Measurements from ENCODE around the gene AFF2. TPM values are rescaled to one million over a fixed set of nuclear protein-coding genes. Genes with fewer than 3 reads are reported as not detected.

The AFF2 gene
- polyA plus RNA-seq, 10 donors, result 1.2 to 3.5 (median 1.6) TPM

DNA sequence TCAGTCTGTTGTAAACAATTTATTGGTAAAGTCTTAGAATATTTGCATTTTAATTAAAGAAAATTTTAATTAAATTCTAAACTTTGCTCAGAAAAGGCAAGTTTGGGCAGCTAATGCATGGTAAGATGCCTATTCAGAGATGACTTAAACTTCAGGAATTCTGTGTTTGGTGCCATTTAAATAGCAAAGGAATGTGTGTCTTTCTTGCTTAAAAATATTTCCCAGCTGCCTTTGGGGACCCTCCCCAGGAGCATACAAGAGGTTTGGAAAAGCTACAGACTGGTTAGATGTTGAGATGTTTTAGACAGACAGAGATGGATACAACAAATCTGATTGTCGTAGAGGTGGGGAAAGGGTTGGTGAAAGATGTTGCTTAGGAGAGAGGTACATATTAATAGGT lies 36.5 kb downstream of the AFF2 start:
- peak in 1 of 3 donors; percentile 6 for DNase-seq

DNA sequence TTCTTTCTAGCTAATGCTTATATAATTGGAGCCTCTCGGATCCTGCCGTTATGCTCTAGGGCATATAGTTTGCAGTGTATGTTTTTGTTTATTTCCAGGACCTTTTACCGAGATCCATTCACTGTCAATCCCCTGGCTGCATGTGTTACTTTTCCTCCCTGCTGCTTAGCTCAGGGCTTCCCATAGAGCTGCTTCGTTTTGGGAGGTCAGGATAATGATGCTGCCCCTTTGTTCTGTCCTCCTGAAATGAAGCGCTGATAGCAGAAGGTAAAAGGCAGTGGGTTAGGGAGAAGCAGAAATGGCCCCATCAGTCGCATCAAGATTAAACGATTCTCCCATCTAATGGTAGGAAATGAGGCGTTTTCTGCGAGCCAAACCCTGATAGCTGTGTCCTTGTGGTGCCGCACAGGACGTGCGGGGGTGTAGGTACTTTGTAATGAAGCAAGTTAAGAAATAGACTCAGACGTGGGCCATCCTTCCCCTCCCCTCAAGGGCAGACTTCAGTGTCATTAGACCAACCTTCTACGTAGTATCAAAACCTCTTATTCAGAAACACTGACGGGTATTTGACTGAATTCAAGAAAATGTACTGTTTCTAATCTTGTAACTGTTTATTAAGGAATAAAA lies 37.3 kb downstream of the AFF2 start:
- no peak for DNase-seq

DNA sequence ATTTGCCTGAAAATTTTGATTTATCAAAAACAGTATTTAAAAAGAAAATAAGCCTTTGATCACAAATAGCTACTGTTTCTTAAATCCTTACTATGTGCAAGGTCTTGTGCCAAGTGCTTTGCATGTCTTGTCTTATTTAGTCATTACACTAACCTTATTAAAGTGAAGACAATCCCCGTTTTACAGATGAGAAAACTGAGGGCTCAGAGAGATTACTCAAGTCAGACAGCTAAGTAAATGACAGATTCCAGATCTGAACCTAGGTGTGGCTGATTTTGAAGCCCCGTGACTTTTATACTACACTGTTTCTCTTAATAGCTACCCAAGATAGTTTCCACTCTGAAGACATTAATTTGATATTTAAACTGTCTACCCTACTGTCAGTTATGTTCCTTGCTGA lies 38.2 kb downstream of the AFF2 start:
- DNase-seq, result no peak

DNA sequence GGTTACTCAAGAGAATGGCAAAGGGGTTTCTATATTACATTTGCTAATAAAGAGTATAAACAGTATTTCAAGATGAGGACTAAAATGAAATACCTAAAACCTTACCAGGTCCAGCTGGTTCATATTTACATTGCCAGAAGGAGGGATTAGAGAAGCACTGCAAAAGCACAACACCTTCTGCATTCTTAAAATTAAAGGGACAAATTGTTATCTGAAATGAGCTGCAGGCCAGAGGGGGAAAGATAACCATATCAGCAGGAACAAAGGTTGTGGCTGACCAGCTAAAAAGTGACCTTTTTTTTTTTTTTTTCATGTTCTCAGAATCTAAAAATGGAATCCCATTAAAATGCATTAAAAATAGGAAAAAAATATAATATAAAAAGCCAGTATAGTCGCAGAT lies 39.7 kb downstream of the AFF2 start:
- no peak for DNase-seq

DNA sequence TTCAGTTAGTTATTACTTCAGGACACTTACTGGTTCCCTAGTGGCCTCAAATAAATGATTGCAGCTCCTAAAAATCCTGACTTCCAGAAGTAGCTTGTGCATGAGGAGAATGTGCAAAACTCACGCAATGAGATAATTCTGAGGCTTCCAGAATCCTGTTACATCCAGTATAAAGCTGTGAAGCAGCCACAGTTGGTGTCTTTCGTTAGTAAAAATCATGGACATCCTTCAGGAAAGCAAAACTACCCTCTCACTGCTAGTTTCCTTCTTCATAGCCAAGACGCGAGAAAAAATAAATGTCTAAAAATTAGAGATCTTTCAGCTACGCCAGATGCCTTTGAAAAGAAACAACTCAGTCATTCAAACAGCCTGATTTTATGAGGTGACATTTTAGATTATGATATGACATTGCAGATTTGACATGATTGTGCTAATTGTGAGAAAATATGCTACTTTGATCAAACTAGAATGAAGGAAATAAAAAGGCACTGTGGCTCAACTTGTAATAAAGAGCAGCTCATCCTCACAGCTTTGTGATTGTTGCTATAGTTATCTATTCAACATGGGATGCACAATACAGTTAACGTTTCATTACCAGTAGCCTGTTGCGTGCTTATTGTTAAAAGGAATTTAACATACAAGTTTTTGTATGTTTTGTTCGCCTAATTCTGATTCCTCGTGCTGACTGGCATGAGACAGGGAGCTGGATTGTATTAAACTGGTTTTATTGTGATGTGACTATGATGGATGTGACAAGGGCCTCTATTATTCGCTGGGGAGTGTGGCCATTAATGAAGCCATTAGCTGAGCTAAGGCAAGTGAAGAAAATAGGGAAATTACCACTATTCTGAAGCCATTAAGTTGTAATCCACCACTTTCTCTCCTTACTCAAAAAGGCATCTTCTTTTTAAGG lies 40.5 kb downstream of the AFF2 start:
- no peak for DNase-seq

DNA sequence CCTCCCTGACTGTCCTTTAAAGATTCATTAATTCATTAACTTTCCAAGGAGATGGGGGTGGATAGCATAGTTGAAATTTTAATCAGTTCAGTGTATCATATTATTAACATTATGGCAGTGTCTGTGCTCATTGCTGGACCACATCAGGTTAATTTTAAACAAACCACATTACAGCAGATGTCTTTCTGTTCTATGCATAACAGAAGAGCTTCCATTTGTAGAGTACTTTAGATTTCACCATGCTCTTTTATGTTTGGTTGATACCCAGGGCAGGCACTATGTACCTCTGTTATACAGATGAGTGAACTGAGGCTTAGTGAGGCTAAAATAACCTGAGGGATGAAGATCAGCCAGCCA lies 41.1 kb downstream of the AFF2 start:
- no peak for DNase-seq

DNA sequence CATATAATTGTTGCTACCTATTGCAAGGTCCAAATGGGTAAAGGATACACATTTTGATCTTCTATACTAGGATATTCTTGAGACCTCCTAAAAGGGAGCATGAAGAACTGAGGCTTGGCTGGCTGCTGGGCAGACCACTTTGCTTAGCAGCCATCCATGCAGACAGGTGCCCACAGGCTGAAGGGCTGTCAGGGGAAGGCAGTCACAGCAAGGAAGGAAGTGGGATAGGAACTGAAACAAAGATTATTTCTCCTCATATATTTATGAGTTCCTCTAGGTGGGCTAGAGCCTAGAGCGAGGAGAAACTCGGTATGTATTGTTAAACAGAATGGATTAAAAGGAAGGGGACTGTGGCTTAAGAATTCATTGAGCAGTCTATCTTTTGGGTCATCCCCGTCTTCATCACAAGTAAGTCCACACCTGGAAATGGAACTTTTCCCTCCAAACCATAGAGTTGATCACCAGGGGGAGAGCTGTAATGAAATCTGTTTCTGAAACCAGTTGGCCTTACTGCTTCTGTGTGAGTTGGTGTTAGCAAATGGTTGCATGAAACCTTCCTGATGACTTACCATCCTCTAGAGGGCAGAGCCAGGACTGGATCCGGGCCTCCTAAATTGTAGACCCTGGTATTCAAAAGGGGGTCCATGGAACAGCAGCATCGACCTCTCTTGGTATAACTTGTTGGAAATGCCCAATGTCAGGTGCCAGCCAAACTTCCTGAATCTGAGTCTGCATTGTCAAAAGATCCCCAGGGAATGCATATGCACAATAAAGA lies 42.3 kb downstream of the AFF2 start:
- no peak for DNase-seq

DNA sequence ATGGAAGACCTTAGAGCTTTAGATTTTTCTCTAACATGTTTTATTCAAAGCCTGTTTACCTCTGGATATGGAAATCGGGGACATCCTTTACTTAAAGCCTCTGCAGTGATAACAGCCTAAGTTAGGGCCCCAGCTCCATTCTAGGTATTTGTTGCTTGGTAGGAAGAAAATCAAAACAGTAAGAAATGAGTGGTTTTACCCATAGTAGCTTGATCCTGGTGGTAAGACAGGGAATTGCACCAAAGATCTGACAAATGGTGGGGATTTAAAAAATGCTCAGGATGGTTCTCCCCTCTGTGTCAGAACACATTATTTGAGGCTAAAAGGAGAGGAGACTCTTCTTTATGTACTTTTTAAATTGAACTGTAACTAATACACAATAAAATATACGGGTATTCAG lies 52.4 kb downstream of the AFF2 start:
- no peak for DNase-seq

DNA sequence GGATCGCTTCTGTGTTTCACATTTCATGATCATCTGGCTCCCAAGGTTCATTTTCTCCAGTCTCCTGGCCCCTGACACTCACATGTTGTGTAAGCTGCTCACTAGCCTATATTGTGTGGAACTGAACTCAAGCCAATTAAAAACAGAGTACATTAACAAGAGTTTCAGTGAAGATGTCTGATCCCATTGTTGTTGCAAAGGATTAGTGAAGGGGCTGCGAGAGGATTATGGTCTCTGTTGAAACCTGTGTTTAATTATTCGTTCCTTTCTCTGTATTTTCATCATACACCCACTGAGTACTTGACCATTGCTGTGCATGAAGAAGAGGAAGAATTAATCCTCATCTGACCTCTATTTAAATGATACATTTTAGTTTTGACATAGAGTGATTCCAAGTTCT lies 54.7 kb downstream of the AFF2 start:
- no peak for DNase-seq

DNA sequence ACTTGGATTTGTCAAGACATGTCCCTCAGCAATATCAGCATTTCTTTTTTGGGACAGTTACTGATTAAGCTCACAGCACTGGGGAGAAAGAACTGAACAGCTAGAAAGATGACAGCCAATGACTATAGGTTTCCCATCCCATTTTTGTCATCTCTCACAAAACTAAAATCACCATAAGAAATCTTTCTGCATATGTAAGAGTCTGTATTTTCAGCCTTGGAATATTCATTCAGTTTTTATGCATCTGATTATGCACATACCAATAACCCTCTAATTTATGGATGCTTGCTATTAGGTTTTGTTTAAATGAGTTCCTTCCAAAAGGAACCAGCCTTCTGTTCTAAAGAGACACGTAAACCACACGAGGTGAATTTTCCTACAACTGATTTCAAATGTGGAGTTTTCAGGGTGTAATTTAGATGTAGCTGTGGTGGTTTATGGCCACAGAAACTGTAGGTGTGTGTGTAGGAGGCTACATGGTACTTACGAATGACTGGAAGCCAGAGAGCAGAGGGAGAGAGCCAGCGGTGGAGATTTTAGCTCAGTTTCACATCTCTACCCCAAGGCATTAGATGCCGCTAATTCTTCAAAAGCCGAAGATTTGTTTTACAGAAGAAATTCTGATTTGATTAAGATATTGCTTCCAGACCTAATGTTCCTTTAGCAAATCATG lies 55.3 kb downstream of the AFF2 start:
- DNase-seq, result no peak

DNA sequence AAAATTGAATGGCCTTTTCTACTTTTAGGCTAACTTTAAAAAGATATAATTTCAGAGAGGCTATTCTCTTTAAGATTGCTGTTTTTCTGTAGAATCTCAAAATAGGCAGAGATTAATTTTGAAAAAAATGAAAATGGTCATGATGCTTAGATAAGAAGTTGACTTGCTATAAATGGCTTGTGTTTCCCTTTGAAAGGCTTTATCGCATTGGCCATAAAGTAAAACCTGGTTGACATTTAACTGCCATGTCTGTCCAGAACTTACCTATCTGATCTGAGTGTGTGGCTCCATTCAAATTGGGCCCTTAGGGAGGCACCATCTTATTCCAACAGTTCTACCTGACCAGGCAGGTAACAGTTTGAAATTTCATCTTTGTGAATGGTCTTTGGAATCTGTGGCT lies 56.1 kb downstream of the AFF2 start:
- DNase-seq, result no peak

DNA sequence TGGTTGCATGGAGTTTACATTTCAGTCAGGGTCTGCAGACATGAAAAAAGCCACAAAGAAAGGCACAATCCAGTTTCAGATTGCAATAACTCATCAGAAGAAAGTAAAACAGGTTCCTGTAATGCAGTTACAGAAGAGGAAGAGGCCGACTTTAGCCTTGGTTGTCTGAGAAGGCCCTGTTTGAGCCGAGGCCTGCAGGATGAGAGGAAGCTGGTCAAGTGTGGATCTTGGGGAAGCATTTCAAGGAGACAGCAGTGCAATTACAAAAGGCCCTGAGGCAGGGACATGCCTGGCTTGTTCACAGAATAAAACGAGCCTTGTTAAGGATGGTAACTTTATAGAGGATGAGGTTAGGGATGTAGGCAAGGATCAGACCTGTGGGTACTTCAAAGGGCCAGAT lies 62.4 kb downstream of the AFF2 start:
- DNase-seq, result no peak

DNA sequence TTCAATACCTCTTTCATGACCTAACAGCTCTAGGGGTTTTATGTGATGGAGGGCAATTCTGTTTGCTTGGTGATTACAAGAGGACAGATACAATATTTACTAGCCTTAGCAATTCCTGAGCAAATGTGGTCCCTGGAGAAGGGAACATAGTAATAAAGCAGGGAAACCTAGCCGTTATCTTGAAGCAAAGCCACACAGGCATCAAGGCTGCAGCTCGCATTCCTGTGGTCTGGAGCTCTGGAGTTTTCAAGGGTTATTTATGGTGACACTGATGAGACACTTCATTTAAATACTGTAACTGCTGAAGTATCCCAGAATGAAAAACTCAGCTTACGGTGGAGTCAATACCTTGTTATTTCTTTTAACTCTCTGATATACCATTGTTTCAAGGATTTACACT lies 66.8 kb downstream of the AFF2 start:
- peak in 1 of 3 donors; percentile 59 for DNase-seq

DNA sequence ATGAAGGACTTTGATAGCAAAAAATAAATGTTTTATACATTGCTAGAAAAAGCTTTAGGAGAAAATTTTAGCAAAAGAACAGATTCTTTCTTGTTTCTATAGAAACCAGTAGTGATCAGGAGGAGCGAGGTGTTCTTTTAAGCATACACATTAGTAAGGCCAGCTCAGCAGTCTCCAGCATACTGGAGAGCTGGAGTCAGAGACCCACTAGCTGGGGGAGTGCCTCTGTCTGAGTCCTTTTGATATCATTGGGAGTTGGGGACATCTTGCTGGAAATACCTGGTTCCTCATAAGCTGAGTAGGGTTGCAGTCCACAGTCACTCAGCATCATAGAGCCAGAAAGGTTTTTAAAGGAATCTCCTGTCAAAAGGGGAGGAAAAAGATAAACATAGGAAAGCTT lies 67.4 kb downstream of the AFF2 start:
- no peak for DNase-seq

DNA sequence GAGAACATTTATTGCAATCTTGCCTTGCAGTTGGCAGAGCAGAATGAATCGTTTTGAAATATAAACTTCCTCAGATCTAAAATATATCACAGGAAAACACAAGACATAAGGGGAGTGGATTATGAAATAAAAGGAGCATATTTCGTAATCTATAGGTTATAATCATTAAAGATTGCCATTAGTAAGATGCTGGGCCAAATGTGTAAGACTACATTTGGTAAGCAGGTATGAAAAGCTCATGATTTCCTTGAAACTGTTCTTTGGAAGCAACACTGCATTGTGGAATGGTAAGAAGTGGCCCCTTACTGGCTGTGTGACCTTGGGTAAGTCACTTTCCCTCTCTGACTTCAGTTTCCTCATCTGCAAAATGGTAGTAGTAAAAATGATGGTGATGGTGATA lies 68.3 kb downstream of the AFF2 start:
- DNase-seq, result no peak

DNA sequence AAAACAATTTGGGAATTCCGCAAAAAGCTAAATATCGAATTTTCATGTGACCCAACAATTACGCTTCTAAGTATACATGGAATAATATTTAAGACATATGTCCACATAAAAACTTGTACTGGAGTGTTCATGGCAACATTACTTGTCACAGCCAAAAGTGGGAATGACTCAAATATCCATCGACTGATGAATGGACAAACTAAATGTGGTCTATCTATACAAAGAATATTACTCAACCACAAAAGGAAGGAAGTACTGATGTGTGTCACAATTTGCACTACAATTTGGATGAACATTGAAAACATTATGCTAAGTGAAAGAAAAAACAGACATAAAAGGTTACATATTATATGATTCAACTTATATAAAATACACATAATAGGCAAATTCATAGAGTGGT lies 71.9 kb downstream of the AFF2 start:
- DNase-seq, result no peak

DNA sequence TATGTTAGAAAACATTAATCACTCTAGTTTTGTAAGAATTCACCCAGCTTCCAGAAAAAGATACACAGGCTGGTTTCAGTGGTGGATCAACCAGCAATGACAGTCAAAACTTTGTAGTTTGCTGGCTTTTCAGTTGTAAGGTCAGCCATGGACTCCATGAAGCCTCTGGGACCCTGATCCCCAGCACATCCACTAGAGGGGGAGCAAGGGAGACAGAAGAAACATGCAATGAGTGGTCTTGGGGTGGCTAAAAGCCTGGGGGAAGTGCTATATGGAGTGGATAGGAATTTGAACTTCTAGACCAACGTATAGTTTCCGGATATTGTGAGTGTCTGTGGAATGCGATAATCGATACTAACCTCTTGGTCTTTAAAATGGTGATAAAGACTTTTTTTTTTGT lies 72.7 kb downstream of the AFF2 start:
- DNase-seq, result no peak

DNA sequence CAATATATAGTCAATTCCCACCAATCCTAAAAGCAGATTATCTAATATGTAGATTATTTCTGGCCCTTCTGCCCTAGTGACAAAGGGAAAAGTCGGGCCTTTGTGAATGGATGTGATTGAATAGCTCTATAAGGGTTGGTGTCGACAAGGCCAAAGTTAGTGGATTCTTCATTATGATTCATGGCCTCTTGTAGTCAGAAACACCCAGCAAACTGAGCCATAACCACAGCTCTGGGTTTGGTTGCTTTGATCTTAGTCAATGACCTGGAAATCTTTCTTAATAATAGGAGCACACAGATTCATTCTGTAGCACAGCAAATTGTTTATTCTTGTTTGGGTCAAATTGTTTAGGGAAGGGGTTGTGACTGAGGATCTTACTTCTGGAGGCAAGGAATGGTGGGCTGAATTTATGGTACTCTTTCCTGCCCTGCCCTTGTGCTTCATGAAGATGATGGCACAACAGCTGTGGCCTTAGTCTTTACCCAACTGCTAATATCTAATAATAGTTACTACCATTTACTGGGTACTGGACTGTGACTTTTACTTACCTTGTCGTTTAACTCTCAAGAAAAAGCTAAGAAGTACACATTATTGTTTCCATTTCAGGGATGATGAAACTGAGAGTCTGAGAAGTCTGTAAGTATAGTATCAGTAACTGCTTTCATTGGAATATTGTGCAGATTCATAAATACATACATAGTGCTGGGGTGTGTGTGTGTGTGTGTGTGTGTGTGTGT lies 74.0 kb downstream of the AFF2 start:
- DNase-seq, result no peak

DNA sequence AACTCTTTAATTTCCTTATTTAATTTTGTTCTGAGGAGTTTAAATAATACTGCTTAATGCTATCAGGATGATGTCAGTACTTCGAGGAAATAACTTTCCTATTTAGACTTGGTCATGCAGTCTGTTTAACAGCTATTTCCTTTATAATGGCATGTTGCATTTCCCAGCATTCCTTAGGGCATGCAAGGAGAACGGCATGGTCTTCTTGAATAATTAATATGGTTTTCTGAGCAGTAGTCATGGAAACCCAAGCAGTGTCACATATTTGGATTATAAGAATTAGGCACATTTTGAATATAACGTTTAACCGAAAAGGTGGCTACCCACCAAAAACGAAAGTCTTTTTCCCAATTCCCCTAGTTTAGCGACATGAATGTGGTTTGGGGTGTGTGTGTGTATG lies 76.0 kb downstream of the AFF2 start:
- no peak for DNase-seq

DNA sequence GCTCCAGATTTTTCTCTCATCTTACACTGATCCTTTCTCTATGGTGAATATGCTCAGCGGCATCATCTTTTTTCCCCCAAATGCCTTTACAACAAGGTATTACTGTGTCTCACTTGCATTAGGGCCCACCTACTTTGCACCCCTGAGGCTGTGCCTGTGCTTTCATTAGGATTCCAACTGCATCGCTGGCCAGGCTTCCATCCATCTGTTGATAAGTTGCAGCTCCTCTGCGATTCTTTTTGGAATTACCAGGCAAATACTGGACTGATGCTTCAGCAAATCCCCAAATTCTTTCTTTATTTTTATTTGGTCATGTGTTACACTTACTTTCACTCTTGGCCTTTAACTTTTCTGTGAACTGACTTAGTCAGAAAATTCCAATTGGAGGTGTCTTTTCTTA lies 77.3 kb downstream of the AFF2 start:
- DNase-seq, result peak in 1 of 3 donors; percentile 5

DNA sequence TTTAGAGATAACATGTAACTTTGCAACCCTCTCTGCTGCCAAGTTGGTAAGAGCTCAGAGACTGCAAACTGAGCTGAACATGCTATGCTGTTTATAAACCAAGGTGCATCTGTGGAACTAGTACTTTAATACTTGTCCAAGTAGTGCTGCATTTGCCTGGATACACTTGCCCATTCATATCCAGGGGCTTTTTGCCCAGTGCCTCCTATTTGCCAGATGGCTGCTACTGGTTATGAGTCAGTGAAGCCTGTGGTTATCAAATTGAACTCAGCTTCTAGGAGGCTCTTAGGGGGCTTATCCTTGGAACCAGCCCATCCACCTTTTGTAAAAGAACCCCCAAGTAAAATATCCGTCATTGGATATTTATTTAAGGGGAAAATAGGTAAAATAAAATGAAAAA lies 79.6 kb downstream of the AFF2 start:
- no peak for DNase-seq

DNA sequence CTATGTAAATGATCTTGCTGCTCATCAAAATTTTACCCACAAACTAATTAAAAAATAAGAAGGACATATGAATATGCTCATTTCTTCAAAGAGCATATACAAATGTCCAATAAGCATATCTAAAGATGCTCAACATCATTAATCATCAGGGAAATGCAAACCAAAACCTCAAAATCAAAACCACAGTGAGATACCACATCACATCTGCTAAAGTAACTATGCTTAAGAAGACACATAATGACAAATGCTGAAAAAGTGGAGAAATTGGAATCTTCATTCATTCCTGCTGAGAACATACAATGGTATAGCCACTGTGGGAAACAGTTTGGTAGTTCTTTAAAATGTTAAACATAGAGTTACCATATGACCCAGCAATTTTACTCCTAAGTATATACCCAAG lies 81.9 kb downstream of the AFF2 start:
- no peak for DNase-seq

Measured in muscle of back (tissue), 11 donors.